ENCODE results near the gene KRT76. TPM values are rescaled to one million over a fixed set of nuclear protein-coding genes. Genes with fewer than 3 reads are reported as not detected.
A peak's percentile ranks its signal among the peaks of the same experiment; 100 is the strongest.

The KRT76 gene
- total and polyA plus RNA-seq, 2 donors from 2014 or later = not detected

GRCh38 chr12:52812749-52813148 is 35.6 kb upstream of the KRT76 start:
- Histone ChIP-seq H3K27me3 (ENCODE audit: control insufficient read depth, insufficient read depth, low read length) (no peaks in the 10 kb centered on the region), H3K36me3 (ENCODE audit: control insufficient read depth in 2 of 3, insufficient read depth in 3 of 3, low read length in 3 of 3) (no peaks in the 10 kb centered on the region), H3K9ac (ENCODE audit: low read length in 3 of 3) (no peak overlapping the region), H3K9me3 (ENCODE audit: control insufficient read depth in 2 of 3, insufficient read depth in 1 of 3, low read length in 3 of 3) (no peaks in the 10 kb centered on the region), H3K27ac (ENCODE audit: low read depth in 2 of 2, low read length in 2 of 2) (no peak overlapping the region), H3K4me1 (ENCODE audit: control insufficient read depth in 2 of 3, insufficient read depth in 2 of 3, low read depth in 1 of 3, low read length in 3 of 3) (no peaks in the 10 kb centered on the region), H3K4me3 (ENCODE audit: low read length in 3 of 3) (no peak overlapping the region)
- peak in 3 of 5 donors; percentile 19 to 54 (median 39) for DNase-seq
- TF ChIP-seq CTCF (IDR thresholded peaks at IDR 0.05; ENCODE audit: borderline replicate concordance, extremely low read depth, insufficient read depth) = no peak
- FAIRE-seq = no peak
- intact Hi-C loops (cut with DNase I) = no loop called here

GRCh38 chr12:52812073-52812400 is 34.9 kb upstream of the KRT76 start:
- H3K27ac ChIP-seq (ENCODE audit: low read depth in 2 of 2, low read length in 2 of 2) = no peak overlapping the region
- no peak for DNase-seq
- no peak overlapping the region for H3K4me3 ChIP-seq (ENCODE audit: low read length in 3 of 3)
- no peak for TF ChIP-seq CTCF (IDR thresholded peaks at IDR 0.05; ENCODE audit: borderline replicate concordance, extremely low read depth, insufficient read depth)
- H3K9ac ChIP-seq (ENCODE audit: low read length in 3 of 3) = no peak overlapping the region
- intact Hi-C loops (cut with DNase I) = no loop called here
- FAIRE-seq = no peak
- no peaks in the 10 kb centered on the region for H3K9me3 ChIP-seq (ENCODE audit: control insufficient read depth in 2 of 3, insufficient read depth in 1 of 3, low read length in 3 of 3)
- no peaks in the 10 kb centered on the region for H3K27me3 ChIP-seq (ENCODE audit: control insufficient read depth, insufficient read depth, low read length)
- no peaks in the 10 kb centered on the region for H3K4me1 ChIP-seq (ENCODE audit: control insufficient read depth in 2 of 3, insufficient read depth in 2 of 3, low read depth in 1 of 3, low read length in 3 of 3)
- no peaks in the 10 kb centered on the region for H3K36me3 ChIP-seq (ENCODE audit: control insufficient read depth in 2 of 3, insufficient read depth in 3 of 3, low read length in 3 of 3)

- Histone ChIP-seq H3K36me3 (ENCODE audit: control insufficient read depth in 2 of 3, insufficient read depth in 3 of 3, low read length in 3 of 3) (no peaks in the 10 kb centered on the region), H3K27ac (ENCODE audit: low read depth in 2 of 2, low read length in 2 of 2) (no peak overlapping the region), H3K9ac (ENCODE audit: low read length in 3 of 3) (no peak overlapping the region), H3K9me3 (ENCODE audit: control insufficient read depth in 2 of 3, insufficient read depth in 1 of 3, low read length in 3 of 3) (no peaks in the 10 kb centered on the region), H3K4me1 (ENCODE audit: control insufficient read depth in 2 of 3, insufficient read depth in 2 of 3, low read depth in 1 of 3, low read length in 3 of 3) (no peaks in the 10 kb centered on the region), H3K27me3 (ENCODE audit: control insufficient read depth, insufficient read depth, low read length) (no peaks in the 10 kb centered on the region), H3K4me3 (ENCODE audit: low read length in 3 of 3) (no peak overlapping the region)
- FAIRE-seq (no peak), DNase-seq (no peak)
- intact Hi-C loops (cut with DNase I) = no loop called here
- TF ChIP-seq CTCF (IDR thresholded peaks at IDR 0.05; ENCODE audit: borderline replicate concordance, extremely low read depth, insufficient read depth) = no peak
Measured at GRCh38 chr12:52811191-52812072, 34.3 kb upstream of the KRT76 start.

Data from kidney (tissue), 14 donors.